Panc1 (cell line): ENCODE measurements around the gene TGFBI.

ENCODE experiments used
- POLR2AphosphoS5 ChIP-seq: IDR thresholded peaks from 2 replicates; pipeline ENCODE4 v1.6.1; 2012; ENCODE audit warnings: mild to moderate bottlenecking, low read depth, low read length, moderate library complexity
- SIN3A ChIP-seq: IDR thresholded peaks from 2 replicates; pipeline ENCODE4 v1.6.1; 2012; ENCODE audit warnings: low read depth, mild to moderate bottlenecking, low read length, moderate library complexity, borderline replicate concordance; ENCODE audit not compliant: insufficient read depth
- TCF7L2 ChIP-seq: IDR thresholded peaks from 2 replicates; pipeline ENCODE4 v1.6.1; 2011; ENCODE audit warnings: mild to moderate bottlenecking, low read depth, low read length, inconsistent platforms
- TF ChIP-seq, protein P1 (sequence below): fragments of 450-650 bp; IDR thresholded peaks from 2 replicates; pipeline ENCODE4 v1.5.1; 2017; ENCODE audit warnings: mild to moderate bottlenecking
- TF ChIP-seq, protein P2 (sequence below), 2 experiments: IDR thresholded peaks; 2 replicates each; pipeline ENCODE4 v1.6.1; 2011 to 2012; ENCODE audit warnings: low read depth in 2 of 2, control low read depth in 1 of 2, low read length in 1 of 2, mild to moderate bottlenecking in 1 of 2, moderate library complexity in 1 of 2; ENCODE audit not compliant: insufficient read depth in 1 of 2

GRCh38 chr5:136030956-136031611 lies 2.3 kb downstream of the TGFBI start:
- TF ChIP-seq, protein P1, sequence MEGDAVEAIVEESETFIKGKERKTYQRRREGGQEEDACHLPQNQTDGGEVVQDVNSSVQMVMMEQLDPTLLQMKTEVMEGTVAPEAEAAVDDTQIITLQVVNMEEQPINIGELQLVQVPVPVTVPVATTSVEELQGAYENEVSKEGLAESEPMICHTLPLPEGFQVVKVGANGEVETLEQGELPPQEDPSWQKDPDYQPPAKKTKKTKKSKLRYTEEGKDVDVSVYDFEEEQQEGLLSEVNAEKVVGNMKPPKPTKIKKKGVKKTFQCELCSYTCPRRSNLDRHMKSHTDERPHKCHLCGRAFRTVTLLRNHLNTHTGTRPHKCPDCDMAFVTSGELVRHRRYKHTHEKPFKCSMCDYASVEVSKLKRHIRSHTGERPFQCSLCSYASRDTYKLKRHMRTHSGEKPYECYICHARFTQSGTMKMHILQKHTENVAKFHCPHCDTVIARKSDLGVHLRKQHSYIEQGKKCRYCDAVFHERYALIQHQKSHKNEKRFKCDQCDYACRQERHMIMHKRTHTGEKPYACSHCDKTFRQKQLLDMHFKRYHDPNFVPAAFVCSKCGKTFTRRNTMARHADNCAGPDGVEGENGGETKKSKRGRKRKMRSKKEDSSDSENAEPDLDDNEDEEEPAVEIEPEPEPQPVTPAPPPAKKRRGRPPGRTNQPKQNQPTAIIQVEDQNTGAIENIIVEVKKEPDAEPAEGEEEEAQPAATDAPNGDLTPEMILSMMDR: no peak
- no peak for TF ChIP-seq POLR2AphosphoS5
- no peak for TF ChIP-seq TCF7L2
- TF ChIP-seq, protein P2, sequence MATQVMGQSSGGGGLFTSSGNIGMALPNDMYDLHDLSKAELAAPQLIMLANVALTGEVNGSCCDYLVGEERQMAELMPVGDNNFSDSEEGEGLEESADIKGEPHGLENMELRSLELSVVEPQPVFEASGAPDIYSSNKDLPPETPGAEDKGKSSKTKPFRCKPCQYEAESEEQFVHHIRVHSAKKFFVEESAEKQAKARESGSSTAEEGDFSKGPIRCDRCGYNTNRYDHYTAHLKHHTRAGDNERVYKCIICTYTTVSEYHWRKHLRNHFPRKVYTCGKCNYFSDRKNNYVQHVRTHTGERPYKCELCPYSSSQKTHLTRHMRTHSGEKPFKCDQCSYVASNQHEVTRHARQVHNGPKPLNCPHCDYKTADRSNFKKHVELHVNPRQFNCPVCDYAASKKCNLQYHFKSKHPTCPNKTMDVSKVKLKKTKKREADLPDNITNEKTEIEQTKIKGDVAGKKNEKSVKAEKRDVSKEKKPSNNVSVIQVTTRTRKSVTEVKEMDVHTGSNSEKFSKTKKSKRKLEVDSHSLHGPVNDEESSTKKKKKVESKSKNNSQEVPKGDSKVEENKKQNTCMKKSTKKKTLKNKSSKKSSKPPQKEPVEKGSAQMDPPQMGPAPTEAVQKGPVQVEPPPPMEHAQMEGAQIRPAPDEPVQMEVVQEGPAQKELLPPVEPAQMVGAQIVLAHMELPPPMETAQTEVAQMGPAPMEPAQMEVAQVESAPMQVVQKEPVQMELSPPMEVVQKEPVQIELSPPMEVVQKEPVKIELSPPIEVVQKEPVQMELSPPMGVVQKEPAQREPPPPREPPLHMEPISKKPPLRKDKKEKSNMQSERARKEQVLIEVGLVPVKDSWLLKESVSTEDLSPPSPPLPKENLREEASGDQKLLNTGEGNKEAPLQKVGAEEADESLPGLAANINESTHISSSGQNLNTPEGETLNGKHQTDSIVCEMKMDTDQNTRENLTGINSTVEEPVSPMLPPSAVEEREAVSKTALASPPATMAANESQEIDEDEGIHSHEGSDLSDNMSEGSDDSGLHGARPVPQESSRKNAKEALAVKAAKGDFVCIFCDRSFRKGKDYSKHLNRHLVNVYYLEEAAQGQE (IDR thresholded peaks at IDR 0.05; ENCODE audit: insufficient read depth in 1 of 2, low read depth in 2 of 2, low read length in 1 of 2): no peak
- TF ChIP-seq SIN3A: no peak
